H9 (cell line): Measurements from ENCODE around the gene MRPL36. TPM values are rescaled to one million over a fixed set of nuclear protein-coding genes. Genes with fewer than 3 reads are reported as not detected.

ENCODE experiments used
- DNase-seq: peaks from one replicate; pipeline ENCODE4 v3.0.0-alpha.2; 2017
- H2AFZ ChIP-seq: one replicate; pipeline ENCODE4 v1.6.1; 2013; ENCODE audit warnings: mild to moderate bottlenecking, low read length, control low read depth, moderate library complexity
- H2AK5ac ChIP-seq: 2 replicates; pipeline ENCODE4 v1.6.1; 2013; ENCODE audit warnings: low read length, control low read depth, mixed read lengths; ENCODE audit not compliant: insufficient read length
- H2BK120ac ChIP-seq: one replicate; pipeline ENCODE4 v1.6.1; 2013; ENCODE audit warnings: low read depth, mild to moderate bottlenecking, low read length, control low read depth, inconsistent platforms; ENCODE audit not compliant: poor library complexity, severe bottlenecking
- H2BK12ac ChIP-seq: 2 replicates; pipeline ENCODE4 v1.6.1; 2013; ENCODE audit warnings: low read length, control low read depth, mixed read lengths, low read depth; ENCODE audit not compliant: insufficient read length
- H2BK15ac ChIP-seq: 2 replicates; pipeline ENCODE4 v1.6.1; 2013; ENCODE audit warnings: low read depth, low read length, control low read depth
- H2BK20ac ChIP-seq: one replicate; pipeline ENCODE4 v1.6.1; 2013; ENCODE audit warnings: low read depth, mild to moderate bottlenecking, low read length, control low read depth, inconsistent platforms; ENCODE audit not compliant: poor library complexity, severe bottlenecking
- H2BK5ac ChIP-seq: 2 replicates; pipeline ENCODE4 v1.6.1; 2013; ENCODE audit warnings: low read length, control low read depth, mixed read lengths; ENCODE audit not compliant: insufficient read length
- H3K14ac ChIP-seq: 2 replicates; pipeline ENCODE4 v1.6.1; 2013; ENCODE audit warnings: low read length, control low read depth; ENCODE audit not compliant: insufficient read depth
- H3K18ac ChIP-seq: 2 replicates; pipeline ENCODE4 v1.6.1; 2013; ENCODE audit warnings: low read depth, mild to moderate bottlenecking, mixed read lengths, low read length, control low read depth; ENCODE audit not compliant: insufficient read length
- H3K23ac ChIP-seq: 2 replicates; pipeline ENCODE4 v1.6.1; 2013; ENCODE audit warnings: low read length, control low read depth, mixed read lengths, low read depth; ENCODE audit not compliant: insufficient read length
- H3K23me2 ChIP-seq: 2 replicates; pipeline ENCODE4 v1.6.1; 2013; ENCODE audit warnings: low read depth, mild to moderate bottlenecking, mixed read lengths, low read length, control low read depth; ENCODE audit not compliant: insufficient read length, poor library complexity, severe bottlenecking
- H3K27ac ChIP-seq: 2 replicates; pipeline ENCODE4 v1.5.1; 2013; ENCODE audit warnings: low read length, control low read depth, mixed read lengths, low read depth; ENCODE audit not compliant: insufficient read length
- H3K27me3 ChIP-seq: 2 replicates; pipeline ENCODE4 v1.6.1; 2013; ENCODE audit warnings: low read length, control low read depth, inconsistent platforms; ENCODE audit not compliant: insufficient read depth
- H3K4ac ChIP-seq: 2 replicates; pipeline ENCODE4 v1.6.1; 2013; ENCODE audit warnings: low read depth, mild to moderate bottlenecking, control low read depth, inconsistent platforms, low read length, moderate library complexity
- H3K4me1 ChIP-seq: 2 replicates; pipeline ENCODE4 v1.6.1; 2013; ENCODE audit warnings: low read length, control low read depth, inconsistent platforms; ENCODE audit not compliant: insufficient read depth
- H3K4me2 ChIP-seq: 2 replicates; pipeline ENCODE4 v1.6.1; 2013; ENCODE audit warnings: low read length, control low read depth, mixed read lengths; ENCODE audit not compliant: insufficient read length, insufficient read depth
- H3K56ac ChIP-seq: 2 replicates; pipeline ENCODE4 v1.6.1; 2013; ENCODE audit warnings: low read depth, mild to moderate bottlenecking, mixed read lengths, low read length, control low read depth; ENCODE audit not compliant: insufficient read length
- H3K79me1 ChIP-seq: 2 replicates; pipeline ENCODE4 v1.6.1; 2013; ENCODE audit warnings: low read depth, mild to moderate bottlenecking, moderate library complexity, low read length, control low read depth, inconsistent platforms; ENCODE audit not compliant: insufficient read depth, poor library complexity, severe bottlenecking
- H3K79me2 ChIP-seq: 2 replicates; pipeline ENCODE4 v1.6.1; 2013; ENCODE audit warnings: low read length, control low read depth, inconsistent platforms; ENCODE audit not compliant: insufficient read depth
- H3K9ac ChIP-seq: 2 replicates; pipeline ENCODE4 v1.6.1; 2013; ENCODE audit warnings: low read length, control low read depth, mixed read lengths; ENCODE audit not compliant: insufficient read length; ENCODE audit errors: extremely low read depth
- H3K9me3 ChIP-seq: one replicate; pipeline ENCODE4 v1.6.1; 2013; ENCODE audit warnings: low read depth, low read length, inconsistent platforms; ENCODE audit not compliant: control insufficient read depth
- H3T11ph ChIP-seq: one replicate; pipeline ENCODE4 v1.6.1; 2013; ENCODE audit warnings: mild to moderate bottlenecking, low read length, control low read depth, inconsistent platforms
- H4K20me1 ChIP-seq: one replicate; pipeline ENCODE4 v1.6.1; 2013; ENCODE audit not compliant: control insufficient read depth, insufficient read length, insufficient read depth
- H4K5ac ChIP-seq: 2 replicates; pipeline ENCODE4 v1.6.1; 2013; ENCODE audit warnings: low read depth, mild to moderate bottlenecking, mixed read lengths, low read length, control low read depth; ENCODE audit not compliant: insufficient read length
- H4K8ac ChIP-seq: replicated peaks from 2 replicates; pipeline ENCODE4 v1.6.1; 2013; ENCODE audit warnings: low read length, control low read depth, mixed read lengths, low read depth; ENCODE audit not compliant: insufficient read length
- H4K91ac ChIP-seq: 2 replicates; pipeline ENCODE4 v1.6.1; 2013; ENCODE audit warnings: low read depth, mild to moderate bottlenecking, moderate library complexity, mixed read lengths, low read length, control low read depth; ENCODE audit not compliant: insufficient read length
- H3K27ac Mint-ChIP-seq, 3 experiments: 2 replicates in 2 of 3; 3 replicates in 1 of 3; pipeline ENCODE4 v1.8.0; 2020 to 2021; ENCODE audit warnings: mixed read lengths in 3 of 3, mild to moderate bottlenecking in 1 of 3, moderate library complexity in 1 of 3
- H3K27me3 Mint-ChIP-seq: 2 replicates; pipeline ENCODE4 v1.8.0; 2021; ENCODE audit warnings: low read depth, mild to moderate bottlenecking, moderate library complexity, mixed read lengths
- H3K36me3 Mint-ChIP-seq, 3 experiments: 2 replicates in 2 of 3; 3 replicates in 1 of 3; pipeline ENCODE4 v1.8.0; 2020 to 2021; ENCODE audit warnings: low read depth in 3 of 3, mixed read lengths in 3 of 3; ENCODE audit not compliant: insufficient read depth in 1 of 3
- H3K4me1 Mint-ChIP-seq, 2 experiments: 2 replicates each; pipeline ENCODE4 v1.8.0; 2020; ENCODE audit warnings: mixed read lengths in 2 of 2
- H3K4me3 Mint-ChIP-seq, 2 experiments: 2 replicates in 1 of 2; 3 replicates in 1 of 2; pipeline ENCODE4 v1.8.0; 2020 to 2021; ENCODE audit warnings: mild to moderate bottlenecking in 2 of 2, mixed read lengths in 2 of 2, moderate library complexity in 1 of 2
- H3K9me3 Mint-ChIP-seq, 2 experiments: 2 replicates in 1 of 2; 3 replicates in 1 of 2; pipeline ENCODE4 v1.8.0; 2020; ENCODE audit warnings: mild to moderate bottlenecking in 2 of 2, mixed read lengths in 2 of 2, moderate library complexity in 1 of 2
- CTCF ChIP-seq: fragments of 200-600 bp; sonication (generic); conservative IDR thresholded peaks from 3 replicates; pipeline ENCODE4 v1.8.0; 2021; ENCODE audit warnings: antibody characterized with exemption, mild to moderate bottlenecking
- WGBS: extraction: QIAGEN DNeasy Blood & Tissue Kit; methylation state at CpG from one replicate; pipeline ENCODE4 v1.1.7; 2013; ENCODE audit warnings: missing lambda C conversion rate, low lambda C conversion rate, mixed read lengths; ENCODE audit not compliant: insufficient read length; ENCODE audit errors: extremely low coverage; 5-methylcytosine and 5-hydroxymethylcytosine counted together
- total RNA-seq: library from RNA; stranded (reverse); gene quantifications from 2 replicates; pipeline ENCODE4 v1.2.1, GENCODE V29; 2021

MRPL36 gene
- total RNA-seq, 1 experiment from 2014 or later, result 67.3 TPM

GRCh38 chr5:1758574-1758973 is 41.1 kb downstream of the MRPL36 start:
- no peaks in the 10 kb centered on the region for H3K9me3 ChIP-seq
- no peak overlapping the region for H4K5ac ChIP-seq
- H4K91ac ChIP-seq, result no peak overlapping the region

More at GRCh38 chr5:1758574-1758973, 41.1 kb downstream of the MRPL36 start:
- H3K18ac ChIP-seq, result no peak overlapping the region
- H3K79me2 ChIP-seq, result no peaks in the 10 kb centered on the region
- H3K27ac ChIP-seq, result no peak overlapping the region
- no peak overlapping the region for H2BK12ac ChIP-seq
- H3K27me3 Mint-ChIP-seq, result peaks cover 17% of the 10 kb centered on the region
- H3K23ac ChIP-seq, result no peak overlapping the region
- no peak overlapping the region for H2AK5ac ChIP-seq
- no peak overlapping the region for H3K27ac Mint-ChIP-seq
- no peak overlapping the region for H3K4me3 Mint-ChIP-seq
- no peaks in the 10 kb centered on the region for H4K20me1 ChIP-seq
- no peak overlapping the region for H2AFZ ChIP-seq
- H3K56ac ChIP-seq, result no peak overlapping the region
- DNase-seq, result no peak
- no peak overlapping the region for H3K9ac ChIP-seq
- H3K4me1 ChIP-seq, result no peaks in the 10 kb centered on the region
- H4K8ac ChIP-seq, result no peak overlapping the region
- H2BK20ac ChIP-seq, result no peak overlapping the region
- no peak overlapping the region for H3K4ac ChIP-seq
- no peaks in the 10 kb centered on the region for H3K23me2 ChIP-seq
- H3T11ph ChIP-seq, result no peak overlapping the region
- H3K4me1 Mint-ChIP-seq, result peaks cover 12 to 19% of the 10 kb centered on the region in 2 experiments
- H3K4me2 ChIP-seq, result no peak overlapping the region
- no CpG with 5 or more reads among the region's 3 CpGs for WGBS
- no peak overlapping the region for H2BK120ac ChIP-seq
- H2BK5ac ChIP-seq, result no peak overlapping the region
- no peak overlapping the region for H3K14ac ChIP-seq
- peaks cover 11 to 13% of the 10 kb centered on the region in 2 experiments for H3K9me3 Mint-ChIP-seq
- no peak for TF ChIP-seq CTCF
- H2BK15ac ChIP-seq, result no peak overlapping the region
- no peaks in the 10 kb centered on the region for H3K27me3 ChIP-seq
- no peaks in the 10 kb centered on the region for H3K79me1 ChIP-seq
- H3K36me3 Mint-ChIP-seq, result peaks cover 7 to 11% (median 10%) of the 10 kb centered on the region in 3 experiments
